ENCODE data around the gene TSPEAR.

DNA sequence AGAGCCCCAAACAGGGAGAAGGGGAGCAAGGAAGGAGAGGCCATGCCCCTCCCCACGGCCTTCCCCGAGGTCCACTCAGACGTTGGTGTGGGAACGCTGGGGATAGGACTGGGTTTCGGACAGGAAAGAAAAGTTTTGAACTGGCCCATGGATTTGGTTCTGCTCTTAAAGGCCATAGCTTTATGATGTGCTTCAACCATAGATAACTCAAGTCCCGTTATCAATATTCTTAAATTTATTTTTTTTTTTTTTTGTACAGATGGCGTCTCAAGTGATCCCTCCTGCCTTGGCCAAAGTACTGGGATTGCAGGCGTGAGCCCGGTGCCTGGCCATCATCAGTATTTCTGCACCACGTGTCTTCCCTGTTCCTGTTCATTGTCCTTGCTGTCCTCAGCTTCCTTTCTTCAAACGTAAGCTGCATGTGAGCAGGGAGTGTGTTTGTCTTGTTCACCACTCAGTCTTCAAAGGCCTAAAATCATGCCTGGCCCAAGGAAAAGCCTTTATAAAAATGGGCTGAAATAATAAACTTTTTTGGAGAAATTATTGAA, 170.6 kb downstream of the TSPEAR start:
- TF ChIP-seq SIN3A (IDR thresholded peaks at IDR 0.05; ENCODE audit: borderline replicate concordance, insufficient read depth, low read depth, low read length) (no peak), POLR2AphosphoS5 (IDR thresholded peaks at IDR 0.05; ENCODE audit: low read depth, low read length) (no peak)
- TF ChIP-seq, protein P1, sequence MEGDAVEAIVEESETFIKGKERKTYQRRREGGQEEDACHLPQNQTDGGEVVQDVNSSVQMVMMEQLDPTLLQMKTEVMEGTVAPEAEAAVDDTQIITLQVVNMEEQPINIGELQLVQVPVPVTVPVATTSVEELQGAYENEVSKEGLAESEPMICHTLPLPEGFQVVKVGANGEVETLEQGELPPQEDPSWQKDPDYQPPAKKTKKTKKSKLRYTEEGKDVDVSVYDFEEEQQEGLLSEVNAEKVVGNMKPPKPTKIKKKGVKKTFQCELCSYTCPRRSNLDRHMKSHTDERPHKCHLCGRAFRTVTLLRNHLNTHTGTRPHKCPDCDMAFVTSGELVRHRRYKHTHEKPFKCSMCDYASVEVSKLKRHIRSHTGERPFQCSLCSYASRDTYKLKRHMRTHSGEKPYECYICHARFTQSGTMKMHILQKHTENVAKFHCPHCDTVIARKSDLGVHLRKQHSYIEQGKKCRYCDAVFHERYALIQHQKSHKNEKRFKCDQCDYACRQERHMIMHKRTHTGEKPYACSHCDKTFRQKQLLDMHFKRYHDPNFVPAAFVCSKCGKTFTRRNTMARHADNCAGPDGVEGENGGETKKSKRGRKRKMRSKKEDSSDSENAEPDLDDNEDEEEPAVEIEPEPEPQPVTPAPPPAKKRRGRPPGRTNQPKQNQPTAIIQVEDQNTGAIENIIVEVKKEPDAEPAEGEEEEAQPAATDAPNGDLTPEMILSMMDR (IDR thresholded peaks at IDR 0.05), result no peak
